ENCODE results near the gene CLDN12.

CLDN12 gene

GRCh38 chr7:90403174-90404113, at the start of gene CLDN12:
CLDN12 (plus strand) TSS chr7:90403461; CDS start chr7:90412677, 9,216 bp downstream.
- peak within 1 kb of the TSS; percentile 50 for H3K27ac ChIP-seq

GRCh38 chr7:90383422-90383821, 19.8 kb upstream of the CLDN12 start:
- no peak overlapping the region for H3K4me3 ChIP-seq (ENCODE audit: low read depth, low read length)
- TF ChIP-seq CTCF (IDR thresholded peaks at IDR 0.05; ENCODE audit: low read depth, low read length) = no peak
- H3K36me3 ChIP-seq = peaks cover 54% of the 10 kb centered on the region
- H3K27ac ChIP-seq = no peak overlapping the region
- no peaks in the 10 kb centered on the region for H3K9me3 ChIP-seq (ENCODE audit: severe bottlenecking)
- H3K27me3 ChIP-seq (ENCODE audit: insufficient read depth, low read depth, severe bottlenecking) = no peaks in the 10 kb centered on the region
- no peak for DNase-seq

More at GRCh38 chr7:90403174-90404113, at the start of gene CLDN12:
- Histone ChIP-seq H3K9me3 (ENCODE audit: severe bottlenecking) (peaks cover 3% of the 10 kb centered on the region), H3K36me3 (peaks cover 21% of the 10 kb centered on the region), H3K4me3 (ENCODE audit: low read depth, low read length) (peak within 1 kb of the TSS; percentile 95), H3K27me3 (ENCODE audit: insufficient read depth, low read depth, severe bottlenecking) (no peaks in the 10 kb centered on the region)
- TF ChIP-seq CTCF (IDR thresholded peaks at IDR 0.05; ENCODE audit: low read depth, low read length) = no peak
- peak; percentile 93 for DNase-seq

GRCh38 chr7:90383861-90384260, 19.4 kb upstream of the CLDN12 start:
- no peaks in the 10 kb centered on the region for H3K9me3 ChIP-seq (ENCODE audit: severe bottlenecking)
- no peak for DNase-seq
- H3K27me3 ChIP-seq (ENCODE audit: insufficient read depth, low read depth, severe bottlenecking) = no peaks in the 10 kb centered on the region
- H3K27ac ChIP-seq = no peak overlapping the region
- TF ChIP-seq CTCF (IDR thresholded peaks at IDR 0.05; ENCODE audit: low read depth, low read length) = no peak
- H3K36me3 ChIP-seq = peaks cover 52% of the 10 kb centered on the region
- no peak overlapping the region for H3K4me3 ChIP-seq (ENCODE audit: low read depth, low read length)

GRCh38 chr7:90384433-90384832, 18.8 kb upstream of the CLDN12 start:
- H3K9me3 ChIP-seq (ENCODE audit: severe bottlenecking) = no peaks in the 10 kb centered on the region
- DNase-seq = no peak
- TF ChIP-seq CTCF (IDR thresholded peaks at IDR 0.05; ENCODE audit: low read depth, low read length) = no peak
- no peak overlapping the region for H3K4me3 ChIP-seq (ENCODE audit: low read depth, low read length)
- H3K36me3 ChIP-seq = peaks cover 46% of the 10 kb centered on the region
- no peaks in the 10 kb centered on the region for H3K27me3 ChIP-seq (ENCODE audit: insufficient read depth, low read depth, severe bottlenecking)
- no peak overlapping the region for H3K27ac ChIP-seq

GRCh38 chr7:90387470-90388240, 15.6 kb upstream of the CLDN12 start:
- Histone ChIP-seq H3K27me3 (ENCODE audit: insufficient read depth, low read depth, severe bottlenecking) (no peaks in the 10 kb centered on the region), H3K27ac (no peak overlapping the region), H3K9me3 (ENCODE audit: severe bottlenecking) (no peaks in the 10 kb centered on the region), H3K4me3 (ENCODE audit: low read depth, low read length) (no peak overlapping the region), H3K36me3 (peaks cover 20% of the 10 kb centered on the region)
- no peak for TF ChIP-seq CTCF (IDR thresholded peaks at IDR 0.05; ENCODE audit: low read depth, low read length)
- DNase-seq = no peak
